ENCODE data around the gene KCTD8. TPM values are rescaled to one million over a fixed set of nuclear protein-coding genes. Genes with fewer than 3 reads are reported as not detected.

KCTD8 gene
- polyA plus RNA-seq, 1 donor from 2014 or later, result 0.71 TPM

DNA sequence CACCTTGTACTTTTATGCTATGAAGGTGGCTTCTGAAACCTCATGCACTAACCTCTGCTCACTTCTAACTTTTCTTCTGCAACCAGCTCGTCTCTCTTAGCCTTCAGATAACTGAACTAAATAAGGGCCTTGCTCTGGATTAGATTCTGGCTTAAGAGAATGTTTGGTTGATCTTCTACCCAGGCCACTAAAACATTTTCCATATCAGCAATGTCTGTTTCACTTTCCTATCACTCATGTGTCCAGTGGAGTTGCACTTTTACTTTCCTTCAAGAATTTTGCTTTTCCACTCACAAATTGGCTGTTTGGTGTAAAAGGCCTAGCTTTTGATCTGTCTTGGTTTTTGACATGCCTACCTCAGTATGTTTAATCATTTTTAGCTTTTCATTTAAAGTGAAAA, 105.8 kb downstream of the KCTD8 start:
- no peaks in the 10 kb centered on the region for H3K36me3 ChIP-seq (ENCODE audit: insufficient read depth, low read length)
- no peaks in the 10 kb centered on the region for H3K9me3 ChIP-seq (ENCODE audit: low read length)
- no peak overlapping the region for H3K4me2 ChIP-seq (ENCODE audit: low read length)
- H3K79me2 ChIP-seq (replicated peaks; ENCODE audit: insufficient read depth, low read length), result no peaks in the 10 kb centered on the region
- H3K9me2 ChIP-seq (ENCODE audit: insufficient read depth, low read length), result no peaks in the 10 kb centered on the region
- no peaks in the 10 kb centered on the region for H3K27me3 ChIP-seq (ENCODE audit: insufficient read depth, low read depth, low read length)
- H3K27ac ChIP-seq (ENCODE audit: low read length), result no peak overlapping the region
- H2AFZ ChIP-seq (ENCODE audit: low read depth, low read length), result no peak overlapping the region
- TF ChIP-seq EP300 (conservative IDR thresholded peaks at IDR 0.05; ENCODE audit: poor library complexity, severe bottlenecking) (no peak), RAD21 (conservative IDR thresholded peaks at IDR 0.05) (no peak), SMC3 (conservative IDR thresholded peaks at IDR 0.05; ENCODE audit: poor library complexity) (no peak), MXI1 (conservative IDR thresholded peaks at IDR 0.05; ENCODE audit: poor library complexity, severe bottlenecking) (no peak), TAF1 (IDR thresholded peaks at IDR 0.05; ENCODE audit: low read depth) (no peak), POLR2AphosphoS5 (IDR thresholded peaks at IDR 0.05) (no peak), EZH2 (IDR thresholded peaks at IDR 0.05; ENCODE audit: borderline replicate concordance, insufficient read depth, low read length, poor library complexity, severe bottlenecking) (no peak)
- TF ChIP-seq, protein P1, sequence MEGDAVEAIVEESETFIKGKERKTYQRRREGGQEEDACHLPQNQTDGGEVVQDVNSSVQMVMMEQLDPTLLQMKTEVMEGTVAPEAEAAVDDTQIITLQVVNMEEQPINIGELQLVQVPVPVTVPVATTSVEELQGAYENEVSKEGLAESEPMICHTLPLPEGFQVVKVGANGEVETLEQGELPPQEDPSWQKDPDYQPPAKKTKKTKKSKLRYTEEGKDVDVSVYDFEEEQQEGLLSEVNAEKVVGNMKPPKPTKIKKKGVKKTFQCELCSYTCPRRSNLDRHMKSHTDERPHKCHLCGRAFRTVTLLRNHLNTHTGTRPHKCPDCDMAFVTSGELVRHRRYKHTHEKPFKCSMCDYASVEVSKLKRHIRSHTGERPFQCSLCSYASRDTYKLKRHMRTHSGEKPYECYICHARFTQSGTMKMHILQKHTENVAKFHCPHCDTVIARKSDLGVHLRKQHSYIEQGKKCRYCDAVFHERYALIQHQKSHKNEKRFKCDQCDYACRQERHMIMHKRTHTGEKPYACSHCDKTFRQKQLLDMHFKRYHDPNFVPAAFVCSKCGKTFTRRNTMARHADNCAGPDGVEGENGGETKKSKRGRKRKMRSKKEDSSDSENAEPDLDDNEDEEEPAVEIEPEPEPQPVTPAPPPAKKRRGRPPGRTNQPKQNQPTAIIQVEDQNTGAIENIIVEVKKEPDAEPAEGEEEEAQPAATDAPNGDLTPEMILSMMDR (IDR thresholded peaks at IDR 0.05; ENCODE audit: poor library complexity, severe bottlenecking), result no peak
- TF ChIP-seq, protein P2, sequence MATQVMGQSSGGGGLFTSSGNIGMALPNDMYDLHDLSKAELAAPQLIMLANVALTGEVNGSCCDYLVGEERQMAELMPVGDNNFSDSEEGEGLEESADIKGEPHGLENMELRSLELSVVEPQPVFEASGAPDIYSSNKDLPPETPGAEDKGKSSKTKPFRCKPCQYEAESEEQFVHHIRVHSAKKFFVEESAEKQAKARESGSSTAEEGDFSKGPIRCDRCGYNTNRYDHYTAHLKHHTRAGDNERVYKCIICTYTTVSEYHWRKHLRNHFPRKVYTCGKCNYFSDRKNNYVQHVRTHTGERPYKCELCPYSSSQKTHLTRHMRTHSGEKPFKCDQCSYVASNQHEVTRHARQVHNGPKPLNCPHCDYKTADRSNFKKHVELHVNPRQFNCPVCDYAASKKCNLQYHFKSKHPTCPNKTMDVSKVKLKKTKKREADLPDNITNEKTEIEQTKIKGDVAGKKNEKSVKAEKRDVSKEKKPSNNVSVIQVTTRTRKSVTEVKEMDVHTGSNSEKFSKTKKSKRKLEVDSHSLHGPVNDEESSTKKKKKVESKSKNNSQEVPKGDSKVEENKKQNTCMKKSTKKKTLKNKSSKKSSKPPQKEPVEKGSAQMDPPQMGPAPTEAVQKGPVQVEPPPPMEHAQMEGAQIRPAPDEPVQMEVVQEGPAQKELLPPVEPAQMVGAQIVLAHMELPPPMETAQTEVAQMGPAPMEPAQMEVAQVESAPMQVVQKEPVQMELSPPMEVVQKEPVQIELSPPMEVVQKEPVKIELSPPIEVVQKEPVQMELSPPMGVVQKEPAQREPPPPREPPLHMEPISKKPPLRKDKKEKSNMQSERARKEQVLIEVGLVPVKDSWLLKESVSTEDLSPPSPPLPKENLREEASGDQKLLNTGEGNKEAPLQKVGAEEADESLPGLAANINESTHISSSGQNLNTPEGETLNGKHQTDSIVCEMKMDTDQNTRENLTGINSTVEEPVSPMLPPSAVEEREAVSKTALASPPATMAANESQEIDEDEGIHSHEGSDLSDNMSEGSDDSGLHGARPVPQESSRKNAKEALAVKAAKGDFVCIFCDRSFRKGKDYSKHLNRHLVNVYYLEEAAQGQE (IDR thresholded peaks at IDR 0.05; ENCODE audit: borderline replicate concordance), result no peak
- H3K4me3 ChIP-seq (ENCODE audit: low read length), result no peak overlapping the region
- H3F3A ChIP-seq (ENCODE audit: insufficient read depth, low read length, poor library complexity, severe bottlenecking), result no peaks in the 10 kb centered on the region
- H4K20me1 ChIP-seq (ENCODE audit: insufficient read depth), result no peaks in the 10 kb centered on the region
- no peak overlapping the region for H3K9ac ChIP-seq (ENCODE audit: low read length)

DNA sequence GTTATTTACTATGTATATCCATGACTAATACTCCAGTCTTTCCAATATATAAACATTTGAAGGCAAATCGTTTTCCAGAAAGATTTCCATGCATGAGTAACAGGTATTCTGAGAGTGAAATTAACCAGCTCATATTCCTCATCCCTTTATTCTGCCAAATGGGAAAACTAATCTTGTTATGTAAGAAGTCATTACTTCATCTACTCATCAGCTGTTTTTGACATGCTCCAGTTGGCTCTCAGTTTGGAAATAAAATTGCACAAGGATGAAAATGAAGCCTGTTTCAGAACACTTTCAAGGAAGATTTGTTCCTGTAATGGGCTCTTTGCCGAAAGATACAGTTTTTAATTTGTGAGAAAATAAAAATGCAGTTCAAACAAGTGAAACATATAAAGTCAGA, 121.9 kb downstream of the KCTD8 start:
- Histone ChIP-seq H3K4me2 (ENCODE audit: low read length) (no peak overlapping the region), H3K36me3 (ENCODE audit: insufficient read depth, low read length) (no peaks in the 10 kb centered on the region), H3F3A (ENCODE audit: insufficient read depth, low read length, poor library complexity, severe bottlenecking) (no peaks in the 10 kb centered on the region), H3K27ac (ENCODE audit: low read length) (no peak overlapping the region), H3K9me3 (ENCODE audit: low read length) (no peaks in the 10 kb centered on the region), H2AFZ (ENCODE audit: low read depth, low read length) (no peak overlapping the region), H3K79me2 (replicated peaks; ENCODE audit: insufficient read depth, low read length) (no peaks in the 10 kb centered on the region), H3K4me3 (ENCODE audit: low read length) (no peak overlapping the region), H3K9me2 (ENCODE audit: insufficient read depth, low read length) (no peaks in the 10 kb centered on the region), H4K20me1 (ENCODE audit: insufficient read depth) (no peaks in the 10 kb centered on the region), H3K27me3 (ENCODE audit: insufficient read depth, low read depth, low read length) (no peaks in the 10 kb centered on the region), H3K9ac (ENCODE audit: low read length) (no peak overlapping the region)
- TF ChIP-seq, protein P2 (IDR thresholded peaks at IDR 0.05; ENCODE audit: borderline replicate concordance), result no peak
- TF ChIP-seq EZH2 (IDR thresholded peaks at IDR 0.05; ENCODE audit: borderline replicate concordance, insufficient read depth, low read length, poor library complexity, severe bottlenecking) (no peak), POLR2AphosphoS5 (IDR thresholded peaks at IDR 0.05) (no peak), EP300 (conservative IDR thresholded peaks at IDR 0.05; ENCODE audit: poor library complexity, severe bottlenecking) (no peak), SMC3 (conservative IDR thresholded peaks at IDR 0.05; ENCODE audit: poor library complexity) (no peak), MXI1 (conservative IDR thresholded peaks at IDR 0.05; ENCODE audit: poor library complexity, severe bottlenecking) (no peak), TAF1 (IDR thresholded peaks at IDR 0.05; ENCODE audit: low read depth) (no peak), RAD21 (conservative IDR thresholded peaks at IDR 0.05) (no peak)
- TF ChIP-seq, protein P1 (IDR thresholded peaks at IDR 0.05; ENCODE audit: poor library complexity, severe bottlenecking), result no peak
